ENCODE results near the gene TMEM9B. TPM values are rescaled to one million over a fixed set of nuclear protein-coding genes. Genes with fewer than 3 reads are reported as not detected.

Gene TMEM9B
- total and polyA plus RNA-seq, 9 of the 15 experiments (the other 6 are each of a cell fraction or from before 2014, with no cell fraction given) = 7.7 to 20.0 (median 14.0) TPM

DNA sequence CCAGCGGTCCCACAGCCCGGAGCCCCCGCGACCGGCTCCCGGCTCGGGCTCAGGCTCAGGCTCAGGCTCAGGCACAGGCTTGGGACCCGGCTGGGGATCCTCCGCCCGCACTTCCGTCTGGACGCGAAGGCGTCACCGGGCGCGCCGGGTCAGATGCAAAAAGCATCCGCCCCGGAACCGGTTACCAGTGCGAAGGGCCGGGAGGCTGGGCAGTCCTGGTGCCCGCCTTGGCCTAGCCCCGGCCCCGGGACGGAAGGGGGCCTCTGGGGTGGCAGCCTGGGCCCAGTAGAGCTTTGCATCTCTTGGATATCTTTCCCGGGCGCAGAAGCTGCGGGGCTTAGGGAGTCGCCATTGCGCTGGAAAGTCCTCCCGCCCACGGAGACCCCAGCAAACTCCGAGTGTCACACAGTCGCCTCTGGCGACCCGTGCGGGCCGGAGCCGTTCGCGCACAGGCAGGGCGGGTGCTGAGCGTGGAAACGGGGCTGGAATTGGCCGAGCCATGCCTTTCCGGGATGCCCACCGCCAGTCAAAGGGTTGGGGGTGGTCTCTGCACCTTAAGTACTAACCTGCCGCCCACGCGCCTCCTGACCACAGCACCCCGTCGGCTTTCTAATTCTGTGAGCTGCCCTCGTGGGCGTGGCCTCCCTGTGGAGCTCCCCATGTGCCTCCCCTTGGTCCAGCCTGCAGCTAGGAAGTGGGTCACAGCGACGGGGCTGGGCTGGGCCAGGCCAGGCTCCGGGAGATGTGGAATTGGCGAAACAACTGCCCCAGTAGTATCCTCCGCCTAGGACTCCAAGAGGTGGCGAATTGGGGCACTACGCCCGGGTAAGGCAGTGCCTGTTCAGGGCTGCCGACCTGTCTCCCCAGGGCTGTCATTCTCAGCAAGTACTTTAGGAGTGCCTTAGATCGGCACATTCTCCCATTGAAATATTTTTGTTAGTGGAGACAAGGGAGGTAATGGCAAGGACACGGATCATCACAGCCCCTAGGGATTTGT is at the start of gene TMEM9B (continued):
- TF ChIP-seq, protein P1, sequence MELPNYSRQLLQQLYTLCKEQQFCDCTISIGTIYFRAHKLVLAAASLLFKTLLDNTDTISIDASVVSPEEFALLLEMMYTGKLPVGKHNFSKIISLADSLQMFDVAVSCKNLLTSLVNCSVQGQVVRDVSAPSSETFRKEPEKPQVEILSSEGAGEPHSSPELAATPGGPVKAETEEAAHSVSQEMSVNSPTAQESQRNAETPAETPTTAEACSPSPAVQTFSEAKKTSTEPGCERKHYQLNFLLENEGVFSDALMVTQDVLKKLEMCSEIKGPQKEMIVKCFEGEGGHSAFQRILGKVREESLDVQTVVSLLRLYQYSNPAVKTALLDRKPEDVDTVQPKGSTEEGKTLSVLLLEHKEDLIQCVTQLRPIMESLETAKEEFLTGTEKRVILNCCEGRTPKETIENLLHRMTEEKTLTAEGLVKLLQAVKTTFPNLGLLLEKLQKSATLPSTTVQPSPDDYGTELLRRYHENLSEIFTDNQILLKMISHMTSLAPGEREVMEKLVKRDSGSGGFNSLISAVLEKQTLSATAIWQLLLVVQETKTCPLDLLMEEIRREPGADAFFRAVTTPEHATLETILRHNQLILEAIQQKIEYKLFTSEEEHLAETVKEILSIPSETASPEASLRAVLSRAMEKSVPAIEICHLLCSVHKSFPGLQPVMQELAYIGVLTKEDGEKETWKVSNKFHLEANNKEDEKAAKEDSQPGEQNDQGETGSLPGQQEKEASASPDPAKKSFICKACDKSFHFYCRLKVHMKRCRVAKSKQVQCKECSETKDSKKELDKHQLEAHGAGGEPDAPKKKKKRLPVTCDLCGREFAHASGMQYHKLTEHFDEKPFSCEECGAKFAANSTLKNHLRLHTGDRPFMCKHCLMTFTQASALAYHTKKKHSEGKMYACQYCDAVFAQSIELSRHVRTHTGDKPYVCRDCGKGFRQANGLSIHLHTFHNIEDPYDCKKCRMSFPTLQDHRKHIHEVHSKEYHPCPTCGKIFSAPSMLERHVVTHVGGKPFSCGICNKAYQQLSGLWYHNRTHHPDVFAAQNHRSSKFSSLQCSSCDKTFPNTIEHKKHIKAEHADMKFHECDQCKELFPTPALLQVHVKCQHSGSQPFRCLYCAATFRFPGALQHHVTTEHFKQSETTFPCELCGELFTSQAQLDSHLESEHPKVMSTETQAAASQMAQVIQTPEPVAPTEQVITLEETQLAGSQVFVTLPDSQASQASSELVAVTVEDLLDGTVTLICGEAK (IDR thresholded peaks at IDR 0.05) = peak; percentile 93
- TF ChIP-seq, protein P1 (CRISPR knock-in tag; IDR thresholded peaks at IDR 0.05) = no peak
- TF ChIP-seq HCFC1 (IDR thresholded peaks at IDR 0.05; ENCODE audit: low read depth, low read length) = peak; percentile 80
- peak; percentile 30; the same call in 1 of the 2 replicates for TF ChIP-seq GTF2E2 (tag; IDR thresholded peaks at IDR 0.05)
- TF ChIP-seq ATF1 (CRISPR knock-in tag; IDR thresholded peaks at IDR 0.05) = peak; percentile 86
- peak; percentile 98 for TF ChIP-seq ATF1 (tag; IDR thresholded peaks at IDR 0.05)
- TF ChIP-seq MBD2 (IDR thresholded peaks at IDR 0.05; ENCODE audit: borderline replicate concordance, low read depth) = peak; percentile 79
- peak; percentile 82 for TF ChIP-seq KDM5B (IDR thresholded peaks at IDR 0.05; ENCODE audit: insufficient replicate concordance, low read depth, low read length)
- TF ChIP-seq, protein P2, sequence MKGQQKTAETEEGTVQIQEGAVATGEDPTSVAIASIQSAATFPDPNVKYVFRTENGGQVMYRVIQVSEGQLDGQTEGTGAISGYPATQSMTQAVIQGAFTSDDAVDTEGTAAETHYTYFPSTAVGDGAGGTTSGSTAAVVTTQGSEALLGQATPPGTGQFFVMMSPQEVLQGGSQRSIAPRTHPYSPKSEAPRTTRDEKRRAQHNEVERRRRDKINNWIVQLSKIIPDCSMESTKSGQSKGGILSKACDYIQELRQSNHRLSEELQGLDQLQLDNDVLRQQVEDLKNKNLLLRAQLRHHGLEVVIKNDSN (CRISPR knock-in tag; IDR thresholded peaks at IDR 0.05) = peak; percentile 58
- 0 out of 2 replicates have a peak, but pooled peaks have one; percentile 19 for TF ChIP-seq CAMTA2 (CRISPR knock-in tag; conservative IDR thresholded peaks at IDR 0.05)
- peak; percentile 77 for TF ChIP-seq ETV1 (tag; conservative IDR thresholded peaks at IDR 0.05; ENCODE audit: low read depth)
- peak; percentile 64 for TF ChIP-seq NBN (IDR thresholded peaks at IDR 0.05; ENCODE audit: low read depth)
- TF ChIP-seq NFRKB (IDR thresholded peaks at IDR 0.05; ENCODE audit: low read depth) = no peak; the same call in 1 of the 2 replicates
- peak; percentile 42 for TF ChIP-seq NEUROD1 (IDR thresholded peaks at IDR 0.05; ENCODE audit: borderline replicate concordance, low read depth, low read length, partially characterized antibody)
- TF ChIP-seq NR2C2 (CRISPR knock-in tag; IDR thresholded peaks at IDR 0.05) = peak; percentile 96
- peak; percentile 100 for TF ChIP-seq NR2C2 (tag; IDR thresholded peaks at IDR 0.05)
- TF ChIP-seq ZNF644 (tag; IDR thresholded peaks at IDR 0.05; ENCODE audit: low read depth) = no peak
- no peak for TF ChIP-seq MTF1 (CRISPR knock-in tag; IDR thresholded peaks at IDR 0.05; ENCODE audit: borderline replicate concordance)
- TF ChIP-seq SMARCA5 (IDR thresholded peaks at IDR 0.05) = peak; percentile 72; the same call in 1 of the 2 replicates

Data from K562 (cell line).